Measurements from ENCODE around the gene DNAH6.
A peak's percentile ranks its signal among the peaks of the same experiment; 100 is the strongest.

- TF ChIP-seq CTCF (IDR thresholded peaks at IDR 0.05; ENCODE audit: low read depth, low read length): peak; percentile 31
- no peak for TF ChIP-seq EZH2phosphoT487 (IDR thresholded peaks at IDR 0.05; ENCODE audit: low read depth)
These were observed 314.6 kb downstream of the DNAH6 start for GRCh38 chr2:84830758-84831500.

Measured in OCI-LY3 (cell line).